ENCODE measurements around the gene INPP5D. TPM values are rescaled to one million over a fixed set of nuclear protein-coding genes. Genes with fewer than 3 reads are reported as not detected.

The INPP5D gene
- total RNA-seq, 1 experiment from 2014 or later, result 12.7 TPM

DNA sequence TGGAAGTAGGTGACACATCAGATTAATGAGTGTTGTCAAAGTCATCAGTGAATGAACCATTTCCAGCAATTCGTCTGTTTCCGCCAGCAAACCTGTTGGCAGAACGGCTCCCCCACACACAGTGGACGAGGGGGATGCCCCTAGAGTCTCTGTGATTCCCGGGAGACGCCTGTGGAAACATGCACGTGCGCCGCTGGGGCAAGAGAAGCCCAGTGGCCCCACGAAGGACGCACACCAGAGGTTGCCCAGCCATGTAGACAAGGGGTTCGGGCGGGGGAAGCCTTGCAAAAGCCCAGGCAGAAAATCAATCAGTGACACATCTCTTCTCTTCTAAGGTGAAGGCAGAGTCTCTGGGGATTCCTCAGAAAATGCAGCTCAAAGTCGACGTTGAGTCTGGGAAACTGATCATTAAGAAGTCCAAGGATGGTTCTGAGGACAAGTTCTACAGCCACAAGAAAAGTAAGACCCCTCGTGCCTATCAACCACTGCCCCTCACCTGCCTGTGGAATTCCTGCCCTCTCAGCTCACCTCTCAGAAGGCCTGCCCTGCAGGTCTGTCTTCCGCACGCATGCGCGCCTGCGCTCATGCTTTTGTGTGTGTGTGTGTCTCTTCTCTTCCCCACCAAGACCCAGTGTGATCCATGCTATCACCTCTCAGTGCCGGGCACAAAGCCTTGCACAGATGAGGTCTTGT, 87.1 kb downstream of the INPP5D start:
- Histone ChIP-seq H4K91ac (ENCODE audit: insufficient read length, low read depth, low read length) (no peak overlapping the region), H3K4me1 (ENCODE audit: insufficient read depth, low read length) (peaks cover 4% of the 10 kb centered on the region; the same call in 1 of the 2 replicates), H3K14ac (ENCODE audit: insufficient read depth, low read length) (no peak overlapping the region), H2BK12ac (ENCODE audit: insufficient read length, low read depth, low read length) (no peak overlapping the region), H4K5ac (ENCODE audit: insufficient read length, low read depth, low read length) (no peak overlapping the region), H3K4ac (ENCODE audit: low read depth, low read length) (no peak overlapping the region), H3K9ac (ENCODE audit: extremely low read depth, insufficient read length, low read length) (no peak overlapping the region), H2BK15ac (ENCODE audit: low read depth, low read length) (no peak overlapping the region), H3K27me3 (ENCODE audit: insufficient read depth, low read length) (no peaks in the 10 kb centered on the region), H3K23ac (ENCODE audit: insufficient read length, low read depth, low read length) (no peak overlapping the region), H2AK5ac (ENCODE audit: insufficient read length, low read length) (no peak overlapping the region), H3K27ac (ENCODE audit: insufficient read length, low read depth, low read length) (no peak overlapping the region), H2BK20ac (ENCODE audit: low read depth, low read length, poor library complexity, severe bottlenecking) (no peak overlapping the region), H2AFZ (ENCODE audit: low read length) (no peak overlapping the region), H3K56ac (ENCODE audit: insufficient read length, low read depth, low read length) (no peak overlapping the region), H3K9me3 (ENCODE audit: control insufficient read depth, low read depth, low read length) (no peaks in the 10 kb centered on the region), H3K4me2 (ENCODE audit: insufficient read depth, insufficient read length, low read length) (no peak overlapping the region), H2BK5ac (ENCODE audit: insufficient read length, low read length) (no peak overlapping the region), H3K23me2 (ENCODE audit: insufficient read length, low read depth, low read length, poor library complexity, severe bottlenecking) (no peaks in the 10 kb centered on the region), H3K79me2 (ENCODE audit: insufficient read depth, low read length) (no peaks in the 10 kb centered on the region; the same call in 1 of the 2 replicates), H4K8ac (replicated peaks; ENCODE audit: insufficient read length, low read depth, low read length) (no peak overlapping the region), H3K18ac (ENCODE audit: insufficient read length, low read depth, low read length) (no peak overlapping the region), H4K20me1 (ENCODE audit: control insufficient read depth, insufficient read depth, insufficient read length) (no peaks in the 10 kb centered on the region), H3T11ph (ENCODE audit: low read length) (no peak overlapping the region), H3K79me1 (ENCODE audit: insufficient read depth, low read depth, low read length, poor library complexity, severe bottlenecking) (no peaks in the 10 kb centered on the region), H2BK120ac (ENCODE audit: low read depth, low read length, poor library complexity, severe bottlenecking) (no peak overlapping the region)
- H3K9me3 Mint-ChIP-seq, result peaks cover 12 to 13% of the 10 kb centered on the region in 2 experiments; a peak in 4 of 5 replicates
- peaks cover 19 to 23% of the 10 kb centered on the region in 2 experiments for H3K4me1 Mint-ChIP-seq
- DNase-seq, result no peak
- H3K27me3 Mint-ChIP-seq (ENCODE audit: low read depth), result no peaks in the 10 kb centered on the region
- peak overlapping the region in 1 of 3 experiments; percentile 87; a peak in 2 of 7 replicates for H3K27ac Mint-ChIP-seq
- H3K36me3 Mint-ChIP-seq (ENCODE audit: insufficient read depth in 1 of 3, low read depth in 3 of 3), result peaks cover 10 to 79% (median 28%) of the 10 kb centered on the region in 3 experiments
- no CpG with 5 or more reads among the region's 22 CpGs for WGBS (ENCODE audit: extremely low coverage, insufficient read length, low lambda C conversion rate)
- no peak overlapping the region for H3K4me3 Mint-ChIP-seq
- TF ChIP-seq, protein P1, sequence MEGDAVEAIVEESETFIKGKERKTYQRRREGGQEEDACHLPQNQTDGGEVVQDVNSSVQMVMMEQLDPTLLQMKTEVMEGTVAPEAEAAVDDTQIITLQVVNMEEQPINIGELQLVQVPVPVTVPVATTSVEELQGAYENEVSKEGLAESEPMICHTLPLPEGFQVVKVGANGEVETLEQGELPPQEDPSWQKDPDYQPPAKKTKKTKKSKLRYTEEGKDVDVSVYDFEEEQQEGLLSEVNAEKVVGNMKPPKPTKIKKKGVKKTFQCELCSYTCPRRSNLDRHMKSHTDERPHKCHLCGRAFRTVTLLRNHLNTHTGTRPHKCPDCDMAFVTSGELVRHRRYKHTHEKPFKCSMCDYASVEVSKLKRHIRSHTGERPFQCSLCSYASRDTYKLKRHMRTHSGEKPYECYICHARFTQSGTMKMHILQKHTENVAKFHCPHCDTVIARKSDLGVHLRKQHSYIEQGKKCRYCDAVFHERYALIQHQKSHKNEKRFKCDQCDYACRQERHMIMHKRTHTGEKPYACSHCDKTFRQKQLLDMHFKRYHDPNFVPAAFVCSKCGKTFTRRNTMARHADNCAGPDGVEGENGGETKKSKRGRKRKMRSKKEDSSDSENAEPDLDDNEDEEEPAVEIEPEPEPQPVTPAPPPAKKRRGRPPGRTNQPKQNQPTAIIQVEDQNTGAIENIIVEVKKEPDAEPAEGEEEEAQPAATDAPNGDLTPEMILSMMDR (conservative IDR thresholded peaks at IDR 0.05), result no peak
